GM21717 (cell line): ENCODE measurements around the gene TENM4.
"Not testable (repeated sequence)": the region's sequence is repeated elsewhere in the genome, so short reads cannot be mapped to it uniquely, and the experiment has no call there.

Experiments
- ATAC-seq: cut with Tn5 transposase; IDR thresholded peaks from one replicate; pipeline ENCODE4 v1.9.1; 2021; ENCODE audit warnings: mild to moderate bottlenecking, moderate library complexity; ENCODE audit not compliant: unreplicated experiment

TENM4 gene

GRCh38 chr11:78833237-78833636 lies 607.6 kb downstream of the TENM4 start:
- ATAC-seq: no peak

- no peak for ATAC-seq
These were observed 608.4 kb downstream of the TENM4 start for GRCh38 chr11:78832226-78832947.

- no peak for ATAC-seq
These were observed 609.3 kb downstream of the TENM4 start for GRCh38 chr11:78831571-78831970.

GRCh38 chr11:78830277-78830819 lies 610.5 kb downstream of the TENM4 start:
- no peak for ATAC-seq

GRCh38 chr11:78829146-78829545 lies 611.7 kb downstream of the TENM4 start:
- no peak for ATAC-seq

GRCh38 chr11:78828676-78829075 lies 612.2 kb downstream of the TENM4 start:
- ATAC-seq: no peak

GRCh38 chr11:78827291-78827690 lies 613.5 kb downstream of the TENM4 start:
- not testable (repeated sequence) for ATAC-seq

- no peak for ATAC-seq
These were observed 615.2 kb downstream of the TENM4 start for GRCh38 chr11:78825591-78826020.

- ATAC-seq: no peak
These were observed 617.2 kb downstream of the TENM4 start for GRCh38 chr11:78823588-78823987.

GRCh38 chr11:78822931-78823423 lies 617.9 kb downstream of the TENM4 start:
- ATAC-seq: no peak

- ATAC-seq: no peak
These were observed 619.2 kb downstream of the TENM4 start for GRCh38 chr11:78821371-78822306.

GRCh38 chr11:78820741-78821140 lies 620.1 kb downstream of the TENM4 start:
- ATAC-seq: no peak

- no peak for ATAC-seq
These were observed 622.6 kb downstream of the TENM4 start for GRCh38 chr11:78818201-78818600.

- ATAC-seq: no peak
These were observed 625.0 kb downstream of the TENM4 start for GRCh38 chr11:78815831-78816230.

- ATAC-seq: no peak
These were observed 628.1 kb downstream of the TENM4 start for GRCh38 chr11:78812513-78813293.

- ATAC-seq: no peak
These were observed 630.2 kb downstream of the TENM4 start for GRCh38 chr11:78810559-78811009.

- no peak for ATAC-seq
These were observed 630.8 kb downstream of the TENM4 start for GRCh38 chr11:78809931-78810541.

- no peak for ATAC-seq
These were observed 631.9 kb downstream of the TENM4 start for GRCh38 chr11:78808923-78809322.

GRCh38 chr11:78807351-78807750 lies 633.5 kb downstream of the TENM4 start:
- ATAC-seq: no peak
